ENCODE data around the gene PDE5A. TPM values are rescaled to one million over a fixed set of nuclear protein-coding genes. Genes with fewer than 3 reads are reported as not detected.

PDE5A gene
- total RNA-seq, 1 experiment from 2014 or later, result 8.5 TPM

DNA sequence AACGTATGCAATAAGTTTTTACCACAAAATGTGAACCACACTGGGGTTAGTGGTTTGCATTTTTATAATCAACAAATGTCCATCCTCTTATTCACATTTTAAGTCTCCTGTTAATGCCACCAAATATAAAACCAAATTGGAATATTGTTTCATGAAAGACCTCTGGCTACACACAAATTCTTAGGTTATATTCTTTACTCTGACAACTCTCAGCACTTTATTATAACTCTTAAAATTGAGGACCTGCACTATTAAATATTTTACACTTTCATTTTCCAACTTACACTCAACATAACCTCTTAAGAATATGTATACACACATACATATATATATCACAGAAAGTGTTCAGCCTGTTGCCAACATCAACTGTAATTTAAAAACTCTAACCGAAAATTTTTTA, 2.8 kb downstream of the PDE5A start:
- Histone ChIP-seq H3K9me3 (ENCODE audit: insufficient read depth, low read depth) (no peaks in the 10 kb centered on the region), H3K9me2 (ENCODE audit: insufficient read depth) (no peaks in the 10 kb centered on the region), H3K27me3 (ENCODE audit: insufficient read depth, low read depth) (no peaks in the 10 kb centered on the region), H3K36me3 (ENCODE audit: low read depth) (no peaks in the 10 kb centered on the region), H3K27ac (no peak overlapping the region), H3K4me2 (peak overlapping the region; percentile 77), H3F3A (ENCODE audit: insufficient read depth, low read depth) (no peaks in the 10 kb centered on the region), H3K79me2 (ENCODE audit: low read depth) (no peaks in the 10 kb centered on the region), H3K4me1 (replicated peaks; ENCODE audit: insufficient read depth) (peaks cover 22% of the 10 kb centered on the region), H3K4me3 (no peak overlapping the region), H2AFZ (no peak overlapping the region), H4K20me1 (ENCODE audit: insufficient read depth) (no peaks in the 10 kb centered on the region)
- DNase-seq, result no peak
- intact Hi-C loops (cut with micrococcal nuclease; ENCODE audit: unreplicated experiment), result loop anchor here (2.0 to 5.0 kb wide), 3 partner anchors 68 to 643 kb away; no protein-coding TSS in a partner anchor
- BruUV-seq (replicated peaks), result no TSS peak
- TF ChIP-seq, protein P1, sequence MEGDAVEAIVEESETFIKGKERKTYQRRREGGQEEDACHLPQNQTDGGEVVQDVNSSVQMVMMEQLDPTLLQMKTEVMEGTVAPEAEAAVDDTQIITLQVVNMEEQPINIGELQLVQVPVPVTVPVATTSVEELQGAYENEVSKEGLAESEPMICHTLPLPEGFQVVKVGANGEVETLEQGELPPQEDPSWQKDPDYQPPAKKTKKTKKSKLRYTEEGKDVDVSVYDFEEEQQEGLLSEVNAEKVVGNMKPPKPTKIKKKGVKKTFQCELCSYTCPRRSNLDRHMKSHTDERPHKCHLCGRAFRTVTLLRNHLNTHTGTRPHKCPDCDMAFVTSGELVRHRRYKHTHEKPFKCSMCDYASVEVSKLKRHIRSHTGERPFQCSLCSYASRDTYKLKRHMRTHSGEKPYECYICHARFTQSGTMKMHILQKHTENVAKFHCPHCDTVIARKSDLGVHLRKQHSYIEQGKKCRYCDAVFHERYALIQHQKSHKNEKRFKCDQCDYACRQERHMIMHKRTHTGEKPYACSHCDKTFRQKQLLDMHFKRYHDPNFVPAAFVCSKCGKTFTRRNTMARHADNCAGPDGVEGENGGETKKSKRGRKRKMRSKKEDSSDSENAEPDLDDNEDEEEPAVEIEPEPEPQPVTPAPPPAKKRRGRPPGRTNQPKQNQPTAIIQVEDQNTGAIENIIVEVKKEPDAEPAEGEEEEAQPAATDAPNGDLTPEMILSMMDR (conservative IDR thresholded peaks at IDR 0.05), result no peak
- POLR2A ChIA-PET (ENCODE audit: unreplicated experiment), result no interaction called here
- CTCF ChIA-PET, result no interaction called here

DNA sequence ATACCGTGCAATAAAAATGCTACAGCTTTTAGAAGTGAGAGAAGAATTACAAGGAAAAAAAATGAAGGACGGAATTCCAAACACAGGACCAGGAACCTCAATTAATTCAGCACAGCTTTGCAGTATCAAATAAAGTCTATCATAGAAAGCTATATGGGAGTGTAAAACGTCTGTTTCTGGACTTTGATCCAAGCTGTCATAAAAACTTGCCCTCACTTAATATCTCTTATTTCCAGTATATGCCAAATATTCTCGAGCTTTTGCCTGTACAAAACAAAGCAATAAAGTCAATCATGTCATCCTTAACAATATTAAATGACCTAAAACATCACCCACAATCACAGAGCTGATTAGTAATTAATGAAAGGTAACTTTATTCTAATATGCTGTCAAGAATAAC, 4.2 kb downstream of the PDE5A start:
- ChIA-PET CTCF (no interaction called here), POLR2A (ENCODE audit: unreplicated experiment) (no interaction called here)
- peaks cover 17% of the 10 kb centered on the region for H3K4me1 ChIP-seq (replicated peaks; ENCODE audit: insufficient read depth)
- TF ChIP-seq, protein P1 (conservative IDR thresholded peaks at IDR 0.05), result no peak
- no peak for TF ChIP-seq EZH2 (IDR thresholded peaks at IDR 0.05; ENCODE audit: low read depth)
- H3F3A ChIP-seq (ENCODE audit: insufficient read depth, low read depth), result no peaks in the 10 kb centered on the region
- H3K9me3 ChIP-seq (ENCODE audit: insufficient read depth, low read depth), result no peaks in the 10 kb centered on the region
- no peaks in the 10 kb centered on the region for H3K9me2 ChIP-seq (ENCODE audit: insufficient read depth)
- no peaks in the 10 kb centered on the region for H3K27me3 ChIP-seq (ENCODE audit: insufficient read depth, low read depth)
- H4K20me1 ChIP-seq (ENCODE audit: insufficient read depth), result no peaks in the 10 kb centered on the region
- no peaks in the 10 kb centered on the region for H3K79me2 ChIP-seq (ENCODE audit: low read depth)
- no peak for DNase-seq
- BruUV-seq (replicated peaks), result no TSS peak
- no peak overlapping the region for H3K27ac ChIP-seq
- H3K4me3 ChIP-seq, result no peak overlapping the region
- no peak overlapping the region for H3K4me2 ChIP-seq
- H2AFZ ChIP-seq, result no peak overlapping the region
- intact Hi-C loops (cut with micrococcal nuclease; ENCODE audit: unreplicated experiment), result no loop called here
- H3K36me3 ChIP-seq (ENCODE audit: low read depth), result no peaks in the 10 kb centered on the region

DNA sequence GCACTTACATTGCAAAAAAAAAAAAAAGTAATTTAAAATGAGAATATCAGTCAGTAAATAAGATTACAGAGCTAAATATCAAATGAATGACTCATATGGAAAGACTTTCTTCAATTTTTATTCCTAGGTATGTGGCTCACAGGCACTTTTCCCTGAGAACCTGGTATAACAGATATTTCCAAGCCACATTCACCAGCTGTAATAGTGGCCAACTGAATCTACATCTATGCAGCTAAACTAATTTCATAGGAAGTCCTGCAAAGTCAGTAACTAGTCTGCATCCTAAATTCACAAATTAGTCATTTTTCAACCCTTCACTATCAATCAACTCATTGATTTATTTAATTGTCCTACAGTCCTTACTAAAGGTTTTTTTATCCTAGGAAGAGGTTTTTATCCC, 5.6 kb downstream of the PDE5A start:
- ChIA-PET POLR2A (ENCODE audit: unreplicated experiment) (no interaction called here), CTCF (no interaction called here)
- BruUV-seq (replicated peaks), result no TSS peak
- Histone ChIP-seq H3K9me2 (ENCODE audit: insufficient read depth) (no peaks in the 10 kb centered on the region), H3K27me3 (ENCODE audit: insufficient read depth, low read depth) (no peaks in the 10 kb centered on the region), H2AFZ (no peak overlapping the region), H3K36me3 (ENCODE audit: low read depth) (no peaks in the 10 kb centered on the region), H3K4me1 (replicated peaks; ENCODE audit: insufficient read depth) (peaks cover 13% of the 10 kb centered on the region), H3K9me3 (ENCODE audit: insufficient read depth, low read depth) (no peaks in the 10 kb centered on the region), H3K79me2 (ENCODE audit: low read depth) (no peaks in the 10 kb centered on the region), H3K4me3 (no peak overlapping the region), H4K20me1 (ENCODE audit: insufficient read depth) (no peaks in the 10 kb centered on the region), H3K27ac (no peak overlapping the region), H3F3A (ENCODE audit: insufficient read depth, low read depth) (no peaks in the 10 kb centered on the region), H3K4me2 (no peak overlapping the region)
- intact Hi-C loops (cut with micrococcal nuclease; ENCODE audit: unreplicated experiment), result no loop called here
- TF ChIP-seq EZH2 (IDR thresholded peaks at IDR 0.05; ENCODE audit: low read depth), result no peak
- TF ChIP-seq, protein P1 (conservative IDR thresholded peaks at IDR 0.05), result no peak
- no peak for DNase-seq

Data from PC-9 (cell line).